Upper lobe of left lung (tissue), 4 donors: ENCODE results near the gene AKAP10.

ENCODE experiments used
- CTCF ChIP-seq, 6 experiments: fragments of 450-650 bp in 4 of 6; fragments of 200-600 bp in 2 of 6; sonication (generic) in 2 of 6; IDR thresholded peaks; one replicate each; pipeline ENCODE4 v1.5.1; 2016 to 2019; ENCODE audit warnings: antibody characterized with exemption in 6 of 6
- POLR2A ChIP-seq, 4 donors: fragments of 450-650 bp; IDR thresholded peaks; one replicate each; pipeline ENCODE4 v1.5.1; 2016 to 2017; ENCODE audit warnings: antibody characterized with exemption in 4 of 4, mild to moderate bottlenecking in 2 of 4

- no peak for TF ChIP-seq CTCF (IDR thresholded peaks at IDR 0.05)
- TF ChIP-seq POLR2A (IDR thresholded peaks at IDR 0.05), result no peak
These were observed 37.5 kb downstream of the AKAP10 start for GRCh38 chr17:19939993-19940721.
